Ovary (tissue), 9 donors: ENCODE measurements around the gene NFKBIA. TPM values are rescaled to one million over a fixed set of nuclear protein-coding genes. Genes with fewer than 3 reads are reported as not detected.

Source experiments
- DNase-seq, 5 donors: peaks; one replicate each; pipeline ENCODE4 v3.0.0-alpha.2; 2019 to 2020
- H3K27ac ChIP-seq, 2 donors: fragments of 200-600 bp; one replicate each; pipeline versions ENCODE4 v1.5.1 to v1.8.0; 2019 to 2022
- H3K27me3 ChIP-seq: fragments of 200-600 bp; one replicate; pipeline ENCODE4 v1.8.0; 2022
- H3K36me3 ChIP-seq: fragments of 200-600 bp; sonication (generic); one replicate; pipeline ENCODE4 v1.5.1; 2019
- H3K4me1 ChIP-seq: one replicate; pipeline ENCODE4 v1.8.1; 2013; ENCODE audit warnings: mild to moderate bottlenecking, moderate library complexity; ENCODE audit not compliant: insufficient read depth
- H3K4me3 ChIP-seq: fragments of 200-600 bp; sonication (generic); one replicate; pipeline ENCODE4 v1.5.1; 2017
- H3K9me3 ChIP-seq, 2 donors: fragments of 200-600 bp in 1 of 2; sonication (generic) in 1 of 2; one replicate each; pipeline versions ENCODE4 v1.5.1 to v1.8.1; 2013 to 2019; ENCODE audit warnings: mild to moderate bottlenecking in 1 of 2, moderate library complexity in 1 of 2
- CTCF ChIP-seq, 3 donors: fragments of 450-650 bp in 2 of 3; fragments of 200-600 bp in 1 of 3; IDR thresholded peaks; one replicate each; pipeline versions ENCODE4 v1.5.1 to v1.8.0; 2016 to 2022; ENCODE audit warnings: antibody characterized with exemption in 3 of 3, mild to moderate bottlenecking in 1 of 3
- EP300 ChIP-seq: sonication (generic); formaldehyde crosslinking; IDR thresholded peaks from one replicate; pipeline ENCODE4 v1.6.1; 2017; ENCODE audit warnings: antibody characterized with exemption
- POLR2A ChIP-seq: fragments of 450-650 bp; IDR thresholded peaks from one replicate; pipeline ENCODE4 v1.6.1; 2017; ENCODE audit warnings: antibody characterized with exemption, mild to moderate bottlenecking, moderate library complexity
- WGBS, 3 donors: extraction: QIAGEN DNeasy Blood & Tissue Kit in 1 of 3; methylation state at CpG; one replicate each; pipeline versions ENCODE4 v1.1.5 to v1.1.7; 2013 to 2017; 5-methylcytosine and 5-hydroxymethylcytosine counted together
- intact Hi-C, 4 donors: fragments of 100-400 bp; cut with DNase I; formaldehyde crosslinking; loops; one replicate each; pipeline versions ENCODE4 v1.11.0 to v1.15.1; 2022 to 2023
- polyA plus RNA-seq, 2 donors: library from polyadenylated mRNA; stranded (reverse); fragments of 200-250 nt in 1 of 2; fragments of 350-450 nt in 1 of 2; fragmentation: Illumina TruSeq in 1 of 2; extraction: RNeasy Lipid Tissue Mini Kit (QIAGEN cat#74804) in 1 of 2; gene quantifications; one replicate each; pipeline ENCODE4 v1.2.3, GENCODE V29; 2013 to 2014
- total RNA-seq, 7 donors: library from RNA; depleted of rRNA in 2 of 7; stranded (reverse); fragments of >200 nt in 2 of 7; fragmentation: NEBNext Ultra II Directional in 3 of 7; extraction: Animal tissue kit (Norgen Biotek cat#: 25700) in 3 of 7; gene quantifications; one replicate each; pipeline versions ENCODE4 v1.1.0 to v1.2.4, GENCODE V29; 2016 to 2023
- donor health status: DM: no; HTN: no; CAD: no; lungs with moderate emphysema.
- donor health status: DM: no; HTN: no; CAD: no.
- donor health status: Bipolar disorder and iron deficiency.
- donor health status: DM: yes; HTN: yes; CAD: no.
- donor health status: DM: no; HTN: no; CAD: no.
- donor health status: DM: yes; HTN: yes; CAD: no.

The NFKBIA gene
- total and polyA plus RNA-seq, 9 donors, result 109 to 1,807 (median 222) TPM

DNA sequence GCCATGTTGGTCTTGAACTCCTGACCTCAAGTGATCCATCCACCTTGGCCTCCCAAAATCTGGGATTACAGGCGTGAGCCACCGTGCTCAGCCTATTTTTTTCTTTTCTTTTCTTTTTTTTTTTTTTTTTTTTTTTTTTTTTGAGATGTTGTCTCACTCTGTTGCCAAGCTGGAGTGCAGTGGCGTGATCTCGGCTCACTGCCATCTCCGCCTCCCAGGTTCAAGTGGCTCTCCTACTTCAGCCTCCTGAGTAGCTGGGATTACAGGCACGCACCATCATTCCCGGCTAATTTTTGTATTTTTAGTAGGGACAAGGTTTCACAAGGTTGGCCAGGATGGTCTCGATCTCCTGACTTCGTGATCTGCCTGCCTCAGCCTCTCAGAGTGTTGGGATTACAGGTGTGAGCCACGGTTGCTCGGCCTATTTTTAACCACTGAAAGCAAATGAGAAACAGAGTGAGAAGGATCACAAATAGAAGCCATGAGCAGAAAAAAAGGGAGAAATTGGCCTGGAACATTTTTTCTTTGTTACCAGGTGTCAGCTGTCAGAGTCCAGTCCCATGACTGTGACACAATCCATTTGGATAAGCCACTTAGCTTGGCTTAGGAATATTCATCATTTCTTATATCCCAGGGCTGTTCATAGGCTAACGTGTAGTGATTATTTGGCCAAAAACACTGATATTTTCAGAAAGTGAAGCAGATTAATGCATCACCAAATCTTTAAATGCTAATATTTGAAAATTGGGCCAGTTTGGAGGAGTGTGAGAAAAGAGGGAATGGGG is 7.9 kb upstream of the NFKBIA start:
- no peaks in the 10 kb centered on the region for H3K27me3 ChIP-seq
- intact Hi-C loops, result loop anchor here in 3 of 4 donors (2.0 to 10.0 kb wide), 5 partner anchors 200 to 870 kb away; partner anchors contain the start of gene FAM177A1 (in 1 of the 3)
- H3K9me3 ChIP-seq, result no peaks in the 10 kb centered on the region
- 76 to 82% (median 79%) methylated on average over 12 of the region's 12 CpGs for WGBS, 3 donors
- H3K4me1 ChIP-seq, result no peaks in the 10 kb centered on the region
- H3K4me3 ChIP-seq, result no peak overlapping the region
- TF ChIP-seq EP300, result no peak
- no peak for TF ChIP-seq POLR2A
- TF ChIP-seq CTCF (IDR thresholded peaks at IDR 0.05), result no peak
- H3K36me3 ChIP-seq, result no peaks in the 10 kb centered on the region
- H3K27ac ChIP-seq, result no peak overlapping the region
- DNase-seq, result no peak

DNA sequence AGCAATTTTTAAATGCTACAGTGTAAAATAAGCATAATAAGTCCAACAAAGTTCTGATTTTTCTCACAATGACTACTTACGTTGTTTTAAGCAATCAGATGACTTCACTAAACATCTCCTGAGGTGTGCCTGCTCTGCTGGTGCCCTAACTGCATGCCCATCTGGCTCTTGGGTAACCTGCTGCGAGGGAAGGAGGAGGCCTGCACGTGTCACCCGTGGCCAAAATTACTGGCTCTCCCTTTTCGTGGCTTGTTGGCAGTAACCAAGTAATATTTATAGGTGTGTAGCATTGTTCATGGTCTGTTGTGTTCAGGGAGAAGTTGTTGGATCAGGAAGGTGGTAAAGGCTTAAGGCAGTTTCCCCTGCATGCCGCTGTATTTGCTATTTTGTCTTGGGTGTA is 6.3 kb upstream of the NFKBIA start:
- Histone ChIP-seq H3K36me3 (no peaks in the 10 kb centered on the region), H3K9me3 (no peaks in the 10 kb centered on the region), H3K27me3 (no peaks in the 10 kb centered on the region), H3K4me1 (peaks cover 1% of the 10 kb centered on the region), H3K27ac (no peak overlapping the region), H3K4me3 (no peak overlapping the region)
- WGBS, 3 donors, result 84 to 88% (median 88%) methylated on average over 6 of the region's 6 CpGs
- TF ChIP-seq POLR2A (no peak), CTCF (IDR thresholded peaks at IDR 0.05) (no peak), EP300 (no peak)
- intact Hi-C loops, result loop anchor here in 3 of 4 donors (5.0 to 10.0 kb wide), 4 partner anchors 269 to 869 kb away; partner anchors contain the start of gene FAM177A1 (in 1 of the 3)
- DNase-seq, result no peak

- Histone ChIP-seq H3K4me1 (peaks cover 5% of the 10 kb centered on the region), H3K27me3 (no peaks in the 10 kb centered on the region), H3K9me3 (no peaks in the 10 kb centered on the region), H3K4me3 (no peak overlapping the region), H3K36me3 (no peaks in the 10 kb centered on the region), H3K27ac (no peak overlapping the region)
- intact Hi-C loops, result loop anchor here in 3 of 4 donors (5.0 to 10.0 kb wide), 3 partner anchors 115 to 415 kb away; partner anchors contain the start of genes BRMS1L (in 1 of the 3) and PSMA6 (in 1 of the 3)
- WGBS, 3 donors, result 97 to 100% (median 97%) methylated on average over 1 of the region's 1 CpG
- DNase-seq, result no peak
- TF ChIP-seq EP300, result no peak
- no peak for TF ChIP-seq POLR2A
- TF ChIP-seq CTCF (IDR thresholded peaks at IDR 0.05), result no peak
Observed at GRCh38 chr14:35409595-35409994, 5.0 kb upstream of the NFKBIA start.

DNA sequence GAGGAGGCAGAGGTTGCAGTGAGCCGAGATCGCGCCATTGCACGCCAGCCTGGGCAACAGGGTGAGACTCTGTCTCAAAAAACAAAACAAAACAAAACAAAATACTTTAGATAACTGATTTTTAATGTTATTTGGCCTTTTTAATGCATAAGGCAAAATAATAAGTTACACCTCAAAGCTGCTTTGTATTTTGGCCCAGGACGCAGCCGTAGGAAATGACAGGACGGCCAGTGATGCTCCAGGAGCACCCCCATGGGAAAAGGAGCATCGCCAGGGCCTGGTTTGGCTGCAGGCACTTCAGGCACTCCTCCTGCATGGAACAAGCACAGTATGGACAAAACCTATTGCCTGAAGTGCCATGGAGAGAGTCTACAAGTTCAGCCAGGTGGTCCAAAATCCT is 3.5 kb upstream of the NFKBIA start:
- TF ChIP-seq EP300, result no peak
- TF ChIP-seq CTCF (IDR thresholded peaks at IDR 0.05), result no peak
- TF ChIP-seq POLR2A, result no peak
- no peak overlapping the region for H3K27ac ChIP-seq
- H3K36me3 ChIP-seq, result no peaks in the 10 kb centered on the region
- no peaks in the 10 kb centered on the region for H3K27me3 ChIP-seq
- no peak for DNase-seq
- 87 to 89% (median 88%) methylated on average over 8 of the region's 8 CpGs for WGBS, 3 donors
- H3K9me3 ChIP-seq, result no peaks in the 10 kb centered on the region
- peaks cover 5% of the 10 kb centered on the region for H3K4me1 ChIP-seq
- intact Hi-C loops, result loop anchor here in 3 of 4 donors (5.0 to 10.0 kb wide), 3 partner anchors 113 to 417 kb away; partner anchors contain the start of genes BRMS1L (in 1 of the 3) and PSMA6 (in 1 of the 3)
- no peak overlapping the region for H3K4me3 ChIP-seq
